Fibroblast of skin of left biceps (primary cell): Measurements from ENCODE around the gene PI4KB.
"Not testable (repeated sequence)": the region's sequence is repeated elsewhere in the genome, so short reads cannot be mapped to it uniquely, and the experiment has no call there.

ENCODE experiments used
- DNase-seq, 2 experiments: peaks; one replicate each; pipeline ENCODE4 v3.0.0-alpha.2; 2013; ENCODE audit warnings: low read depth in 2 of 2

Gene PI4KB

DNA sequence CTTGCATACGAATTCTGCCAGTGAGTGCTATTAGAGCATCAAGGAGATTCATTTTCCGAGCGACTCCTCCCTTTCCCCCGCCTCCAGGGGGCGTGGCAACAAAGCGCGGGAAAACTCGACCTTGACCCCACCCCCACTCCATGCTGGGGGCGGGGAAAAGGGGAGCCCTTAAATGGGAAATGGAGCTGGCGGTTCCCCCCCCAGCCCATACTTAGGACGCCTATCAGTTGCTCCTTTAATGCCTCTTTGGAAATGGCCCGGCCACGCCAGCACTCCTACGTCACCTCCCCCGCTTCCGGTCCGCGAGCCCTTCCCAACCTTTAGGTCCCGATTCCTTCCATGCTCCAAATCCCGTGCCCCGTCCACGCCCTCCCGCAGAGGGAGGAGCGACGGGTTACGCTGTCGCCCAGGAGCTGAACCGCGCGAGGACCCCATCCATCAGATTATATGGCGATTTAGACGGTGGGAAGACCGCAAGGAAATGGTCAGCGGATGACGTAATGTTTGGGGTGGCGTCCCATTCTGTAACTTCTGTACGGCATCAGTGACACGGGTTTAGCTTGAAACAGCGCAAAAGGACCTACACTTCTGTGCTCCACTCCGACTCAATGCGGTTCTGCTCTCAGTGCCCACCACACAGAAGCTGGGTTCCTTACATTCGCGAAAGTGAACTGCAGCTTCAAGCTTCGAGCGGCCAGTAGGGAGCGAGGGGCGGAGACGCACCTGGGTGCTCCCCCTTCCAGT lies 45.8 kb downstream of the PI4KB start:
- DNase-seq, result peak; percentile 97 to 98

DNA sequence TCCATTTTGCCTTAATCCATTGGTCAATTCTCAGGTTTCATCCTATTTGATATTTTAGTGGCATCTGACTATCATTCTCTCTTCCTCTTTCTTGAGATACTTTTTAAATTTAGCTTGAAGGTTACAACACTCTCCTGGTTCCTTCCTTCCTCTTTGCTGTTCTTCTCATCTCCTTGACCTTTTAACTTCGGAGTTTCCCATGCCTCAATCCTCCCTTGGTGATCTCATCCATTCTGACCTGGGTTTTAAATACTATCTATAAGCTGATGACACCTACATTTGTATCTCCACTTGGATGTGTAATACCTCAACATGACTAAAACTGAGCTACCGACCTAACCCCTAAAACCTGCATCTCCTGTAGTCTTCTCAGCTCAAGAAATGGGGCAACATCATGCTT lies 50.0 kb downstream of the PI4KB start:
- no peak for DNase-seq

DNA sequence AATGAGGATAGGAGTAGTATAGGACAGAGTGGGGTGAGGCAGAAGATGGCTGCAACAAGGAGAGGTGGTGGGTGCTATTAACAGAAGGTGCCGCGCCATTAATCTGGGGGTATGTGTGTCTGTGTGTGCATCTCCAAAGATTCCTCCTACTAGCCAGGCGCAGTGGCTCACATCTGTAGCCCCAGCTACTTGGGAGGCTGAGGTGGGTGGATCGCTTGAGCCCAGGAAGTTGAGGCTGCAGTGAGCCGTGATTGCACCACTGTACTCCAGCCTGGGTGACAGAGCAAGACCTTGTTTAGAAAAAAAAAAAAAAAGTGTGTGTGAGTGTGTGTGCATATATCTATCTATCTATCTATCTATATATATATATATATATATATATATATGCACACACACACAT lies 51.9 kb downstream of the PI4KB start:
- not testable (repeated sequence) for DNase-seq

DNA sequence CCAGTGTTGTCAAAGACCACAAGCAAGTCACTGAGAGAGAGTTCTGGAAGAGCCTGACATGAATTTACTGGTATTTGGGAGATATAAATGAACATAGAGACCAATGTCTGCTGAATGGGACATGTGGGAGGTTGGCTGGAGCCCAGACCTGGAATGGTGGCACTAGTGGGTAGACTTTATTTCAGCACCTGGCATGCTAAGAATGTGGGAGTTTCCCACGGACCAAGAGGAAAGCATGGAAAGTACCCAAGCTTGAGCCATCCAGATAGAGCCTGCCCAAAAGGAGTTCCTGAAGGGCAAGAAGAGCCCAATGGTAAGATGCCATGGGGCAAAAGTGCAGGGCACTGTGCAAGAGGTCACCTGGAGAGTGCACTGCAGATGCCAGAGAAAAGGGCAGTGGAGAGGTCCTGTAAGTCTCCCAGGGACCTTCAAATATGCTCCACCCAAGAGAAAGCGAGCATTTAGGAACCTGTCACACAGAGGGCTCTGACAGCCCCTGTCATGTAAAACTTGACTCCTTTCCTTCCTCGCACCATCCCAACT lies 53.2 kb downstream of the PI4KB start:
- DNase-seq, result no peak

DNA sequence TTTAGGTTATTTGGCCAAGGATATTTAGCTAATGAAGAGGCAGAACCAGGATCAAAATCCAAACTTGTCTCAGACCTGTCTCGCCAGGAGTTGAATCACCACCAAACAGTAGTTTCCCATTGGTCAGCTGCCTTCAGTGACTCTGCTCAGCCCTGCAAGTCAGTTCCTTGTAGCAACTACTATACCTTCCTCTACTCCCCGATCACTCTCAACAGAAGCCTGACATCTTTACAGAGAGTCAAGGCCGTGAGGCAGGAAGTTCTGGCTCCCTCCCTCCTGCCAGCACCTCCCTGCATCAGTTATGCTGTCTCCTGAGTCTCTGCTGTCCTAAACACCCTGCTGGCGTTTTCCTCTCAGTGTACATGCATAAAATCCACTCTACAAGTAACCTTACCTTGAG lies 59.5 kb downstream of the PI4KB start:
- no peak for DNase-seq

DNA sequence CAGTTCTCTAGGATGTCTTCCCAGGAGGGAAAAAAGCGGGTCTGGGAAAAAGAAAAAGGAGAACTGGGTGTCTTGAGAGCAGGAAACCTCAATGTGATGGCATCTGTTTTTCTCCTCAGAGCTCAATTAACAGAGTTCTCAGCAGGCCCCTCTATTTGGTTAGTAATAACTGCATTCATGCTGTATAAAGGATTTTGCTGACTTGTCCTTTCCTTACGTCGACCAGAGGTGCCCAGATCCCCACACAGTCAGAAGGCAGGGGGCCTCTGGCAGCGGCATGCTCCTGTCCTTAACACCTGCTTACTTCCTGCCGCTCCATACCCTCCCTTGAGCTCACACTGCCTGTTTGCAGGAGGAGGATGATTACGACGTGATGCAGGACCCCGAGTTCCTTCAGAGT lies 60.4 kb downstream of the PI4KB start:
- DNase-seq, result no peak

DNA sequence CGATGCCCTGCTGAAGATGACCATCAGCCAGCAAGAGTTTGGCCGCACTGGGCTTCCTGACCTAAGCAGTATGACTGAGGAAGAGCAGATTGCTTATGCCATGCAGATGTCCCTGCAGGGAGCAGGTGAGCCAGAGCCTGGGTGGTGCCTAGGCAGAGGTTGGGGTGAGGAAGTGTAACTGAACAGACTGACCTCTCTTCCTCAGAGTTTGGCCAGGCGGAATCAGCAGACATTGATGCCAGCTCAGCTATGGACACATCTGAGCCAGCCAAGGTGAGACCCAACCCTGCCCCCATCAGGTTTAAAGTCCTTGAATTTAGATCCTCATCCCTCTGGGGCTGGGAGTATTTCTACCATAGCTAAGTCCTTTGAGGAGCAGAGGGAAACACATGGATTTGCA lies 60.9 kb downstream of the PI4KB start:
- DNase-seq, result no peak

DNA sequence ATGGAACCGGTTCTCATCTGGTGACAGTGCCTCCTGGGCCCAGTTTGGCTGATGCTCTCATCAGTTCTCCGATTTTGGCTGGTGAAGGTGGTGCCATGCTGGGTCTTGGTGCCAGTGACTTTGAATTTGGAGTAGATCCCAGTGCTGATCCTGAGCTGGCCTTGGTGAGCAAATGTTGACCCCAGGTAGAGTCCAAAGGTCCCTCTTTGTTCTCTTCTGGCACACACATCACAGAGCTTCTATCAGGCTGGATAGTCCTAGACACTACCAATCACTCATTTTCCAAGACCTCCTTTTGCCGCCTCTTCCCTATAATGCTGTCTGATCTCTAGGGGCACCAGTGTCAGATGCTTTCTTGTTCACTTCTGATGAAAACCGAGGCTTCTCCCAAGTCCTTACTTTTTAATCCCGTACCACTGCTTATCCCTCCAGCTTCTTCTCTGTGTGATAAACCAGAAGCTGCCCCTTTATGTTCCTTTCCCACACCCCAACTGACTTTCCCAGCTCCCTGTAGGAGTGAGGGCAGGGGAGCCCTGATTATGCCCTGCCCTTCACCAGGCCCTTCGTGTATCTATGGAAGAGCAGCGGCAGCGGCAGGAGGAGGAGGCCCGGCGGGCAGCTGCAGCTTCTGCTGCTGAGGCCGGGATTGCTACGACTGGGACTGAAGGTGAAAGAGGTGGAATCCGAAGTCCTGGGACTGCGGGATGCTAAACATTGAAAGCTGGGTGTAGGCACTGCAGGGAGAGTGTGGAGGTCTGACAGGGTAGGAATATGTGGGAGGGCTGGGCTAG lies 61.6 kb downstream of the PI4KB start:
- DNase-seq, result no peak

DNA sequence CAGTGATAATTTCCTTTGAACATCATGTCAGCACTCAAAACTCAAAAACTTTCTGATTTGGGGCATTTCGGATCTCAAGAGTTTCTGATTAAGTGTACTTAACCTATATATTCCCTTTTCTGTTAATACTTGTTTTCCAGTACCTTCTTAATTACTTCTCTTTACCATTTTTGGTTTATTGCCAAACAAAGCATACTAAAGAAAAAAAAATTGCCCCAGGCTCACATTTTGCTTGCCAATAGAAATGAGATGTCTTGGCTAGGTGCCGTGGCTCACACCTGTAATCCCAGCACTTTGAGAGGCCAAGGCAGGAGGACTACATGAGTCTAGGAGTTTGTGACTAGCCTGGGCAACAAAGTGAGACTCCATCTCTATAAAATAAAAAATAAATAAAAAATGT lies 67.9 kb downstream of the PI4KB start:
- no peak for DNase-seq

DNA sequence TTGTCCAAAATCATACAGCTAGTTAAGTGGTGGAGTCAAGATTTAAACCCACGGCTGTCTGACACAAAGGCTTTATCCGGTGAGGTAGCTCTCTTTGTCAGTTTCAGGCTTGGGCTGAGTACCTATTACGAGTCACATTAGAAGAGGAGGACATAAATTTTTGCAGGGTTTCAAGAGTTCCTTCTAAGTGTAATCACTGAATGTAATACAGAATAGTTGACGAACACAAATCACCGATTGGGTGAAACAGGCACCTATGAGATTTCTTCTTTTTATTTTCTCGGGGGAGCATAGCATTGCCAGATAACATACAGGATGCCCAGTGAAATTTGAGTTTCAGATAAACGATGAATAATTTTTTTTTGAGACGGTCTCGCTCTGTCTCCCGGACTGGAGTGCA lies 71.8 kb downstream of the PI4KB start:
- no peak for DNase-seq

DNA sequence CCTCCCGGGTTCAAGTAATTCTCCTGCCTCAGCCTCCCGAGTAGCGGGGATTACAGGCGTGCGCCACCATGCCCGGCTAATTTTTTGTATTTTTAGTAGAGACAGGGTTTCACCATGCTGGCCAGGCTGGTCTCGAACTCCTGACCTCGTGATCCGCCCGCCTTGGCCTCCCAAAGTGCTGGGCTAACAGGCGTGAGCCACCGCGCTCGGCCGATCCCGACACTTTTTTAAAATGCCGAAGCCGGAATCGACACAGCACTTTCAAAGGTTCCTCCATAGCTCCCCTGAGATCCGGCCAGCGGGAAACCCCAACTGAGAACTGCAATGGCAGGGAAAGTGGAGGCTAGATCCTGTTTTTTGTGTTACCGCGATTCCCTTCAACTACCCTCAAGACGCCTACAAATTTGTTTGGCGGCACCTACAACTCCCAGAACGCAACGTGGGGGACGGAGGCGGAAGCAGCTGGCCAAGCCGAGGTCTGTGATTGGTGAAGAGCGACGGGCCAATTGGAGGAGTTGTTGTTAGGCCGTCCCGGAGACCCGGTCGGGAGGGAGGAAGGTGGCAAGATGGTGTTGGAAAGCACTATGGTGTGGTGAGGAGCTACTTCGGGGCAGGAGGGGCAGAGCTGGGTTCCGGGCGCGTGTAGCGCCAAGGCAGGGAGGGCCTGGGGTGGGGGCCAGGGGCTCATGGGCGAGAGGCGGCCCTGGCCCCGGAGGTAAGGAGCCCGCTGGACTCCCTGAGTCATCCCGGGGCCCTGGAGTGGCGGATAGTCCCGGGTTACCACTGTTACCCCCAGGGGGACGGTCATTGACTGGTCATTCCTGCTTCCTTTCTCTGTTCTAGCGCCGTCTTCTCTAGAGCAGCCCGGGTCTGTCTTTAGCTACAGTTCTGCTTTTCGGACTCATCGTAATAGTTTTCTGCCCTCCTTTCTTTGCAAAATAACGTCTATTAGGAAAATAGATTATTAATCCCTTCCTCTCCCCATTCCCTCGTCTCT lies 72.7 kb downstream of the PI4KB start, which contains the start of gene PSMD4:
TSS of gene PSMD4 (plus strand) at position 518 of the 997 bp plus-strand sequence. CDS start at position 567, 49 bp downstream.
- DNase-seq, result peak; percentile 88 to 89

DNA sequence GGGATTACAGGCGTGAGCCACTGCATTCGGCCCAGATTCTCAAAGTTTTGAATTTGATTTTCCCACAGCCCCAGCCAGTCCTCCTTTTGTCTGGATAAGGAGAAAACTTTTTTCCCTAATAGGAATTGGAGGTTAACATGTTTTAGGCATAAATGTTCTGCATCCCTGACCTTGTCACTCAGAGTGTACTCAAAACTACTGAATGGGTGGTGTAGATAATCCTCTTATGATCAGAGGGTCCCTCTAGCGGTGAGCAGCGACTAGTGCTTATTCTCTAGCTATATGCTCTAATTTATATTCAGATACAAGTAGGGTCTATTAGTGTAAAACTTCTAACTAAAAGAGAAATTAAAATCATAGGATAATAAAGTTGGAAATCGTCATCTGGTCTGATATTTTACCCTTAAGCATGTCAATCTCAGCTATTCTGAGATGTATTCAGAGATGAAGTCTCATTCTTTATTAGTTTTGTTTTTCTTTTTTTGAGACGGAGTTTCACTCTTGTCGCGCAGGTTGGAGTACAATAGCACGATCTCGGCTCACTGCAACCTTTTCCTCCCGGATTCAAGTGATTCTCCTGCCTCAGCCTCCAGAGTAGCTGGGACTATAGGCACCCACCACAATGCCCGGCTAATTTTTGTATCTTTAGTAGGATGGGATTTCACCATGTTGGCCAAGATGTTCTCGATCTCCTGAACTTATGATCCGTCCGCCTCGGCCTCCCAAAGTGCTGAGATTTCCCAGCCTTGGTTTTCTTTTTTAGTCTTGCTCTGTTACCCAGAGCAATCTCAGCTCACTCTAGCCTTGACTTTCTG lies 75.4 kb downstream of the PI4KB start:
- DNase-seq, result peak; percentile 16 to 33

DNA sequence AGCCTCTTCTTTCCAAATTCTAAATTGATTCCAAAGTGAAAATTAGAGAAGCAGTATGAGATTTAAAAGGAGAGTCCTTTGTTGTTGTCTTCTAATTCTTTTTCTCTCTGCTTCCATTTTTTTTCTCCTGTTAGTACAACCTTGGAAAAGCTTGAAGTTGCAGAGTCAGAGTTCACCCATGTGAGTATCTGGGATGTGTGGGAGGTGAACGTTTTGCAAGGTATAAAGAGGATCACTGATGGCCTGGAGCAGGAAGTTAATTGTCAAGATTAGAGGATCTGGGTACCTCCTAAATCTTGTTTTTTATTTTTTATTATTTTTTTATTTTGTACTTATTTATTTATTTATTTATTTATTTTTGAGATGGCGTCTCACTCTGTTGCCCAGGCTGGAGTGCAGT lies 80.4 kb downstream of the PI4KB start:
- no peak for DNase-seq

DNA sequence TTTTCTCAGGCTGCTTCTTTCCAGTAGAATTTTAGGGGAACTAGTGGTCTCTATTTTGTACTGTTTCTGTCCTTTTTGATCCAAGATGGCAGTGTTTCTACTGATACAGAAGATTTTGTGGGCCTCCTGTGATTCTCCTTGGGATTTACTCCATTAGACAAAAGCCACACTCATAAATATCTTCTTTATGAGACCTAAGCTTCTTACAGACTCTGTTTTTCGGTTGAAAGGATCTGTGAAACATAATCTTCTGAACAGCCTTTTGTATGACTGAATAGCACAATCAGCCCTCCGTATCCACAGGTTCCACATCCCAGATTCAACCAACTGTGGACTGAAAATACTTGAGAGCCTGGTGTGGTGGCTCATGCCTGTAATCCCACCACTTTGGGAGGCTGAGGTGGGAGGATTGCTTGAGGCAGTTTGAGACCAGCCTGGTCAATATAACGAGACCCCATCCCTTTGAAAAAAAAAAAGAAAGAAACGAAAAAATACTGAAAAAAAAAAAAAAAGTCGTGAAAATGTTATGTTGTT lies 83.5 kb downstream of the PI4KB start:
- DNase-seq, result no peak

DNA sequence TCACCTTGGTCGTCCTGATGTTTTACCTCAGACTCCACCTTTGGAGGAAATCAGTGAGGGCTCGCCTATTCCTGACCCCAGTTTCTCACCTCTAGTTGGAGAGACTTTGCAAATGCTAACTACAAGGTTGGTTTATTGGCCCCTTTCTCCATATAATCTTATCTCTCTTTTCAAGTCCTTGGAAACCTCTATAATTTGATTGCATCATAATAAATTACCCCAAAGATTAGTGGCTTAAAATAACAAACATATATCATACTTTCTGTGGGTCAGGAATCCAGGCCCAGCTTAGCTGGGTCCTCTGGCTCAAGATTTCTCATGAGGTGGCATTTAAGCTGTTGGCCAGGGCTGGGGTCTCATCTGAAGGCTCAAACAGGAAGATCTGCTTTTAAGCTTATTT lies 84.8 kb downstream of the PI4KB start:
- no peak for DNase-seq
